HepG2 (cell line): Measurements from ENCODE around the gene IL1RL1. TPM values are rescaled to one million over a fixed set of nuclear protein-coding genes. Genes with fewer than 3 reads are reported as not detected.

ENCODE experiments used
- ARID2 ChIP-seq: sonication (generic); formaldehyde crosslinking; IDR thresholded peaks from 2 replicates; pipeline ENCODE4 v1.8.1; 2022; ENCODE audit warnings: mild to moderate bottlenecking, missing genetic modification reagents, borderline replicate concordance
- DR1 ChIP-seq: sonication (generic); formaldehyde crosslinking; IDR thresholded peaks from 2 replicates; pipeline ENCODE4 v1.8.0; 2021; ENCODE audit warnings: mild to moderate bottlenecking, missing genetic modification reagents, inconsistent platforms
- ETV5 ChIP-seq: IDR thresholded peaks from 2 replicates; pipeline ENCODE4 v1.6.1; 2018; ENCODE audit warnings: missing biosample characterization, missing genetic modification reagents, inconsistent platforms, borderline replicate concordance
- FOXK1 ChIP-seq: sonication (generic); formaldehyde crosslinking; IDR thresholded peaks from 2 replicates; pipeline ENCODE4 v1.4.0; 2020; ENCODE audit warnings: low read depth, missing genetic modification reagents, borderline replicate concordance
- PLRG1 ChIP-seq: fragments of 450-650 bp; conservative IDR thresholded peaks from 2 replicates; pipeline ENCODE4 v1.6.1; 2016
- RBFOX2 ChIP-seq: fragments of 200-400 bp; formaldehyde crosslinking; IDR thresholded peaks from 2 replicates; pipeline ENCODE4 v1.6.1; 2017; ENCODE audit warnings: low read depth, mild to moderate bottlenecking, low read length
- RBM22 ChIP-seq: fragments of 200-400 bp; formaldehyde crosslinking; optimal IDR thresholded peaks from 2 replicates; pipeline ENCODE3; 2017; ENCODE audit warnings: mild to moderate bottlenecking, low read length, moderate library complexity
- RFXAP ChIP-seq: sonication (generic); formaldehyde crosslinking; IDR thresholded peaks from 2 replicates; pipeline ENCODE4 v1.4.0; 2020; ENCODE audit warnings: missing genetic modification reagents, borderline replicate concordance
- SIN3B ChIP-seq: fragments of 150-350 bp; IDR thresholded peaks from 2 replicates; pipeline ENCODE4 v1.6.1; 2014; ENCODE audit warnings: low read length
- ZBTB20 ChIP-seq: sonication (generic); formaldehyde crosslinking; IDR thresholded peaks from 2 replicates; pipeline ENCODE4 v1.8.1; 2023; ENCODE audit warnings: missing genetic modification reagents, low read depth, mild to moderate bottlenecking, borderline replicate concordance
- ZNF263 ChIP-seq: sonication (generic); formaldehyde crosslinking; IDR thresholded peaks from 2 replicates; pipeline ENCODE4 v1.4.0; 2020; ENCODE audit warnings: missing genetic modification reagents
- ZNF296 ChIP-seq: sonication (generic); formaldehyde crosslinking; conservative IDR thresholded peaks from 2 replicates; pipeline ENCODE4 v1.5.0; 2020; ENCODE audit warnings: mild to moderate bottlenecking, missing genetic modification reagents
- ZNF557 ChIP-seq: sonication (generic); formaldehyde crosslinking; IDR thresholded peaks from 2 replicates; pipeline ENCODE4 v1.4.0; 2020; ENCODE audit warnings: missing genetic modification reagents
- ZNF770 ChIP-seq: sonication (generic); formaldehyde crosslinking; IDR thresholded peaks from 2 replicates; pipeline ENCODE4 v1.5.0; 2020; ENCODE audit warnings: mild to moderate bottlenecking, missing genetic modification reagents
- ZNF773 ChIP-seq: sonication (generic); formaldehyde crosslinking; IDR thresholded peaks from 2 replicates; pipeline ENCODE4 v1.4.0; 2020; ENCODE audit warnings: missing genetic modification reagents, borderline replicate concordance
- ZNF816 ChIP-seq: sonication (generic); formaldehyde crosslinking; IDR thresholded peaks from 2 replicates; pipeline ENCODE4 v1.8.0; 2022; ENCODE audit warnings: missing genetic modification reagents, mild to moderate bottlenecking, borderline replicate concordance
- polyA plus RNA-seq, 8 experiments: library from polyadenylated mRNA; depleted of rRNA in 3 of 8; stranded (reverse) in 7 of 8; unstranded in 1 of 8; fragments of >200 nt; fragmentation: Illumina TruSeq in 4 of 8; extraction: Trizol in 4 of 8; gene quantifications; 2 replicates each; pipeline versions ENCODE4 v1.2.1 to v1.2.3, GENCODE V29; 2011 to 2016; ENCODE audit warnings: low read depth in 4 of 8, missing spikeins in 1 of 8, mixed read lengths in 1 of 8; ENCODE audit not compliant: insufficient read depth in 1 of 8
- total RNA-seq, 5 experiments: library from RNA; depleted of rRNA; stranded (reverse); fragments of >200 nt; fragmentation: Illumina TruSeq; extraction: Trizol; gene quantifications; 2 replicates each; pipeline ENCODE4 v1.2.3, GENCODE V29; 2016; ENCODE audit warnings: low read depth in 1 of 5
- TF ChIP-seq, protein P1 (sequence below): sonication (generic); formaldehyde crosslinking; IDR thresholded peaks from 2 replicates; pipeline ENCODE4 v1.4.0; 2020; ENCODE audit warnings: mild to moderate bottlenecking, missing genetic modification reagents
- TF ChIP-seq, protein P2 (sequence below): sonication (generic); formaldehyde crosslinking; IDR thresholded peaks from 2 replicates; pipeline ENCODE4 v1.4.0; 2020; ENCODE audit warnings: mild to moderate bottlenecking, missing genetic modification reagents
- TF ChIP-seq, protein P3 (sequence below): sonication (generic); formaldehyde crosslinking; IDR thresholded peaks from 2 replicates; pipeline ENCODE4 v1.4.0; 2020; ENCODE audit warnings: missing genetic modification reagents

The IL1RL1 gene
- total and polyA plus RNA-seq, 2 of the 13 experiments (the other 11 are each of a cell fraction or from before 2014, with no cell fraction given): 0.02 to 0.03 TPM

DNA sequence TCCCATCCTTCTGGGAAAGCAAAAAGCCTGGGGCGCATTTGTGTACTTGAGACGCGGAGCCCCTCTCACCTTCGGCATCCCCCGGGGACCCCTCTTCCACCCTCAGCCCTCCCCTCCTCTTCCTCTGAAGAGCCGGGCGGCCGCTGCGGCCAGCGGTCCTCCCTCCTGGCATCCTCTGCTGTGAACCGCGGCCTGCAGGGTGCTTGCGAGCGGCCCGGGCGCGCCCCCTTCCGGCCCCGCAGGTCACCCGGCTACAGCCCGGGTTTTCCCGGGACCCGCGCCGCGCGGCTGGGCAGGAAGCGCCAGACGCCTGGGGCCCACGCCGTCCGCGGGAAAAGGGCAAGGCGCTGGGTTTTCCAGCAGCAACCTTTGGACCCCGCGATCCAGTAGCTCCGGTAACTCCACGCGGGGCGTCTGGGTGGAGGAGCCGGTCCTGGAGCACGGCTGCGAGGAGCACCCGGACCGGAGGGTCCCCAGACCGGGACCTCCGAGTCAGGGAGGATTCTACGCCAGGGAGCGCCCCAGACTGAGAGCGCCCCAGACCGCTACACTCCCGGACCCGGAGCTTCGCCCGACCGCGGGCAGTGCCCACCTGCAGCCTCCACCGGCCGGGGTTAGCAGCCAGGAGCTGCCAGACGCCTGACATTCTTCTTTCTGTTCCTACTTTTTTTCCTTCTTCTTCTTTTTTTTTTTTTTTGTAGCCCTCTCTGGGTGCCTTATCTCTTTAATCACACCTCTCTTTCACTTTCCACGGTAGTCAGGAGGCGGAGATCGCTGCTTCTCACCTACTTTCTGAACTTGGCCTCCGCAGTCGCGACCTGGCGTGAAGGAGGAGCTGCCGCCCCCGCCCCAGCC lies 44.4 kb downstream of the IL1RL1 start, which contains the start of gene IL18R1 (continued):
- TF ChIP-seq SIN3B: no peak
- peak; percentile 15; the same call in 1 of the 2 replicates for TF ChIP-seq ZNF770 (CRISPR knock-in tag)
- TF ChIP-seq RBM22: no peak
- peak; percentile 98 for TF ChIP-seq ZNF263 (CRISPR knock-in tag)
- TF ChIP-seq FOXK1: no peak; the same call in 1 of the 2 replicates
- no peak; the same call in 1 of the 2 replicates for TF ChIP-seq RFXAP
- 0 out of 2 replicates have a peak, but pooled peaks have one; percentile 18 for TF ChIP-seq ZNF816 (CRISPR knock-in tag)
- TF ChIP-seq, protein P1, sequence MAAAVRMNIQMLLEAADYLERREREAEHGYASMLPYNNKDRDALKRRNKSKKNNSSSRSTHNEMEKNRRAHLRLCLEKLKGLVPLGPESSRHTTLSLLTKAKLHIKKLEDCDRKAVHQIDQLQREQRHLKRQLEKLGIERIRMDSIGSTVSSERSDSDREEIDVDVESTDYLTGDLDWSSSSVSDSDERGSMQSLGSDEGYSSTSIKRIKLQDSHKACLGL: peak; percentile 69
- TF ChIP-seq ZNF296 (CRISPR knock-in tag): no peak
- TF ChIP-seq RBFOX2: 0 out of 2 replicates have a peak, but pooled peaks have one; percentile 27
- TF ChIP-seq, protein P2, sequence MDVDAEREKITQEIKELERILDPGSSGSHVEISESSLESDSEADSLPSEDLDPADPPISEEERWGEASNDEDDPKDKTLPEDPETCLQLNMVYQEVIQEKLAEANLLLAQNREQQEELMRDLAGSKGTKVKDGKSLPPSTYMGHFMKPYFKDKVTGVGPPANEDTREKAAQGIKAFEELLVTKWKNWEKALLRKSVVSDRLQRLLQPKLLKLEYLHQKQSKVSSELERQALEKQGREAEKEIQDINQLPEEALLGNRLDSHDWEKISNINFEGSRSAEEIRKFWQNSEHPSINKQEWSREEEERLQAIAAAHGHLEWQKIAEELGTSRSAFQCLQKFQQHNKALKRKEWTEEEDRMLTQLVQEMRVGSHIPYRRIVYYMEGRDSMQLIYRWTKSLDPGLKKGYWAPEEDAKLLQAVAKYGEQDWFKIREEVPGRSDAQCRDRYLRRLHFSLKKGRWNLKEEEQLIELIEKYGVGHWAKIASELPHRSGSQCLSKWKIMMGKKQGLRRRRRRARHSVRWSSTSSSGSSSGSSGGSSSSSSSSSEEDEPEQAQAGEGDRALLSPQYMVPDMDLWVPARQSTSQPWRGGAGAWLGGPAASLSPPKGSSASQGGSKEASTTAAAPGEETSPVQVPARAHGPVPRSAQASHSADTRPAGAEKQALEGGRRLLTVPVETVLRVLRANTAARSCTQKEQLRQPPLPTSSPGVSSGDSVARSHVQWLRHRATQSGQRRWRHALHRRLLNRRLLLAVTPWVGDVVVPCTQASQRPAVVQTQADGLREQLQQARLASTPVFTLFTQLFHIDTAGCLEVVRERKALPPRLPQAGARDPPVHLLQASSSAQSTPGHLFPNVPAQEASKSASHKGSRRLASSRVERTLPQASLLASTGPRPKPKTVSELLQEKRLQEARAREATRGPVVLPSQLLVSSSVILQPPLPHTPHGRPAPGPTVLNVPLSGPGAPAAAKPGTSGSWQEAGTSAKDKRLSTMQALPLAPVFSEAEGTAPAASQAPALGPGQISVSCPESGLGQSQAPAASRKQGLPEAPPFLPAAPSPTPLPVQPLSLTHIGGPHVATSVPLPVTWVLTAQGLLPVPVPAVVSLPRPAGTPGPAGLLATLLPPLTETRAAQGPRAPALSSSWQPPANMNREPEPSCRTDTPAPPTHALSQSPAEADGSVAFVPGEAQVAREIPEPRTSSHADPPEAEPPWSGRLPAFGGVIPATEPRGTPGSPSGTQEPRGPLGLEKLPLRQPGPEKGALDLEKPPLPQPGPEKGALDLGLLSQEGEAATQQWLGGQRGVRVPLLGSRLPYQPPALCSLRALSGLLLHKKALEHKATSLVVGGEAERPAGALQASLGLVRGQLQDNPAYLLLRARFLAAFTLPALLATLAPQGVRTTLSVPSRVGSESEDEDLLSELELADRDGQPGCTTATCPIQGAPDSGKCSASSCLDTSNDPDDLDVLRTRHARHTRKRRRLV (CRISPR knock-in tag): no peak
- 0 out of 2 replicates have a peak, but pooled peaks have one; percentile 59 for TF ChIP-seq ARID2
- 0 out of 2 replicates have a peak, but pooled peaks have one; percentile 13 for TF ChIP-seq ZNF773 (CRISPR knock-in tag)
- TF ChIP-seq ETV5 (CRISPR knock-in tag): peak; percentile 58; the same call in 1 of the 2 replicates
- TF ChIP-seq PLRG1: no peak
- no peak for TF ChIP-seq DR1 (CRISPR knock-in tag)
- 0 out of 2 replicates have a peak, but pooled peaks have one; percentile 24 for TF ChIP-seq ZNF557 (CRISPR knock-in tag)
- TF ChIP-seq, protein P3, sequence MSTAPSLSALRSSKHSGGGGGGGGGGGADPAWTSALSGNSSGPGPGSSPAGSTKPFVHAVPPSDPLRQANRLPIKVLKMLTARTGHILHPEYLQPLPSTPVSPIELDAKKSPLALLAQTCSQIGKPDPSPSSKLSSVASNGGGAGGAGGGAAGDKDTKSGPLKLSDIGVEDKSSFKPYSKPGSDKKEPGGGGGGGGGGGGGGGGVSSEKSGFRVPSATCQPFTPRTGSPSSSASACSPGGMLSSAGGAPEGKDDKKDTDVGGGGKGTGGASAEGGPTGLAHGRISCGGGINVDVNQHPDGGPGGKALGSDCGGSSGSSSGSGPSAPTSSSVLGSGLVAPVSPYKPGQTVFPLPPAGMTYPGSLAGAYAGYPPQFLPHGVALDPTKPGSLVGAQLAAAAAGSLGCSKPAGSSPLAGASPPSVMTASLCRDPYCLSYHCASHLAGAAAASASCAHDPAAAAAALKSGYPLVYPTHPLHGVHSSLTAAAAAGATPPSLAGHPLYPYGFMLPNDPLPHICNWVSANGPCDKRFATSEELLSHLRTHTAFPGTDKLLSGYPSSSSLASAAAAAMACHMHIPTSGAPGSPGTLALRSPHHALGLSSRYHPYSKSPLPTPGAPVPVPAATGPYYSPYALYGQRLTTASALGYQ (CRISPR knock-in tag): peak; percentile 22; the same call in 1 of the 2 replicates
- TF ChIP-seq ZBTB20 (CRISPR knock-in tag): peak; percentile 30; the same call in 1 of the 2 replicates
